GM12872 (cell line): Measurements from ENCODE around the gene CDK8.

Experiments
- CTCF ChIP-seq: IDR thresholded peaks from 3 replicates; pipeline ENCODE4 v1.5.1; 2011; ENCODE audit warnings: low read depth, mild to moderate bottlenecking, low read length, moderate library complexity; ENCODE audit not compliant: insufficient read depth

Gene CDK8

GRCh38 chr13:26435171-26435570 is 181.2 kb downstream of the CDK8 start:
- no peak for TF ChIP-seq CTCF

GRCh38 chr13:26435646-26436045 is 181.7 kb downstream of the CDK8 start:
- TF ChIP-seq CTCF: no peak

- no peak for TF ChIP-seq CTCF
These were observed 183.0 kb downstream of the CDK8 start for GRCh38 chr13:26436914-26437313.

GRCh38 chr13:26440111-26440510 is 186.2 kb downstream of the CDK8 start:
- no peak for TF ChIP-seq CTCF

- no peak for TF ChIP-seq CTCF
These were observed 187.5 kb downstream of the CDK8 start for GRCh38 chr13:26441476-26441875.

- TF ChIP-seq CTCF: no peak
These were observed 188.6 kb downstream of the CDK8 start for GRCh38 chr13:26442541-26442940.

- TF ChIP-seq CTCF: no peak
These were observed 191.2 kb downstream of the CDK8 start for GRCh38 chr13:26445092-26445491.

- no peak for TF ChIP-seq CTCF
These were observed 192.8 kb downstream of the CDK8 start for GRCh38 chr13:26446751-26447150.
